OCI-LY7 (cell line): ENCODE results near the gene IGFN1.

Experiments used
- EZH2phosphoT487 ChIP-seq: fragments of 200-600 bp; sonication (generic); IDR thresholded peaks from 2 replicates; pipeline ENCODE4 v1.6.1; 2018; ENCODE audit warnings: low read depth, borderline replicate concordance, mild to moderate bottlenecking, mixed run types, antibody characterized with exemption, low read length, moderate library complexity, mixed read lengths
- TF ChIP-seq, protein P1 (sequence below): fragments of 200-600 bp; sonication (generic); conservative IDR thresholded peaks from 2 replicates; pipeline ENCODE4 v1.5.1; 2014; ENCODE audit warnings: mild to moderate bottlenecking, antibody characterized with exemption, low read length, moderate library complexity, mixed read lengths

DNA sequence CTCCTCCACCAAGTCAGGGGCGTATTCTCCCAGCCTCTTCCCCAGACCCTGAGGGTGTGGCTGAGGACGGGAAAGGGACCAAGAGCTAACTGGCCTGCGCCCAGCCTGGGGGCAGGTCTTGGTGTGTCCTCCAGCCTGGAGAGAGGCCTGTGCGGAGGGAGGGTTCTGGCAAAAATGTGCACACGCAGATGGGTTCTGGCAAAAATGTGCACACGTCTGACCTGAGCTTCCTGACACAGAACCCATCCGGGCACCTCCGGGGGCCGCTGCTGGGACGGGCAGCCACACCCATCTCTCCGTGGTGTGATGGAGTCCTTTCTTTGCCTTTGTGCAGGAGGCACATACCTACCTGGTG lies 69.6 kb downstream of the IGFN1 start:
- TF ChIP-seq, protein P1, sequence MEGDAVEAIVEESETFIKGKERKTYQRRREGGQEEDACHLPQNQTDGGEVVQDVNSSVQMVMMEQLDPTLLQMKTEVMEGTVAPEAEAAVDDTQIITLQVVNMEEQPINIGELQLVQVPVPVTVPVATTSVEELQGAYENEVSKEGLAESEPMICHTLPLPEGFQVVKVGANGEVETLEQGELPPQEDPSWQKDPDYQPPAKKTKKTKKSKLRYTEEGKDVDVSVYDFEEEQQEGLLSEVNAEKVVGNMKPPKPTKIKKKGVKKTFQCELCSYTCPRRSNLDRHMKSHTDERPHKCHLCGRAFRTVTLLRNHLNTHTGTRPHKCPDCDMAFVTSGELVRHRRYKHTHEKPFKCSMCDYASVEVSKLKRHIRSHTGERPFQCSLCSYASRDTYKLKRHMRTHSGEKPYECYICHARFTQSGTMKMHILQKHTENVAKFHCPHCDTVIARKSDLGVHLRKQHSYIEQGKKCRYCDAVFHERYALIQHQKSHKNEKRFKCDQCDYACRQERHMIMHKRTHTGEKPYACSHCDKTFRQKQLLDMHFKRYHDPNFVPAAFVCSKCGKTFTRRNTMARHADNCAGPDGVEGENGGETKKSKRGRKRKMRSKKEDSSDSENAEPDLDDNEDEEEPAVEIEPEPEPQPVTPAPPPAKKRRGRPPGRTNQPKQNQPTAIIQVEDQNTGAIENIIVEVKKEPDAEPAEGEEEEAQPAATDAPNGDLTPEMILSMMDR, result no peak
- no peak for TF ChIP-seq EZH2phosphoT487
